Measurements from ENCODE around the gene MYCBPAP. TPM values are rescaled to one million over a fixed set of nuclear protein-coding genes. Genes with fewer than 3 reads are reported as not detected.

Gene MYCBPAP
- total RNA-seq, 1 experiment from 2014 or later, result 0.62 TPM

GRCh38 chr17:50527949-50528474, 19.8 kb downstream of the MYCBPAP start:
- no peak for DNase-seq
- Histone ChIP-seq H3K36me3 (replicated peaks; ENCODE audit: control insufficient read depth, insufficient read depth, low read length) (no peaks in the 10 kb centered on the region), H3K27me3 (ENCODE audit: control insufficient read depth, insufficient read depth, low read length) (peaks cover 17% of the 10 kb centered on the region), H3K4me3 (ENCODE audit: insufficient read depth, low read depth, low read length) (no peak overlapping the region)

GRCh38 chr17:50529849-50530248, 21.6 kb downstream of the MYCBPAP start:
- H3K4me3 ChIP-seq (ENCODE audit: insufficient read depth, low read depth, low read length), result no peak overlapping the region
- H3K36me3 ChIP-seq (replicated peaks; ENCODE audit: control insufficient read depth, insufficient read depth, low read length), result no peaks in the 10 kb centered on the region
- peaks cover 30% of the 10 kb centered on the region for H3K27me3 ChIP-seq (ENCODE audit: control insufficient read depth, insufficient read depth, low read length)
- no peak for DNase-seq

GRCh38 chr17:50531428-50532025, 23.3 kb downstream of the MYCBPAP start:
- Histone ChIP-seq H3K36me3 (replicated peaks; ENCODE audit: control insufficient read depth, insufficient read depth, low read length) (no peaks in the 10 kb centered on the region), H3K4me3 (ENCODE audit: insufficient read depth, low read depth, low read length) (no peak overlapping the region), H3K27me3 (ENCODE audit: control insufficient read depth, insufficient read depth, low read length) (peaks cover 30% of the 10 kb centered on the region)
- no peak for DNase-seq

GRCh38 chr17:50532452-50533024, 24.3 kb downstream of the MYCBPAP start, which contains the start of gene EPN3:
TSS of gene EPN3 (plus strand) at chr17:50532735. CDS start at chr17:50536557, 3,822 bp downstream.
- Histone ChIP-seq H3K4me3 (ENCODE audit: insufficient read depth, low read depth, low read length) (peak within 1 kb of the TSS; percentile 57), H3K36me3 (replicated peaks; ENCODE audit: control insufficient read depth, insufficient read depth, low read length) (no peaks in the 10 kb centered on the region), H3K27me3 (ENCODE audit: control insufficient read depth, insufficient read depth, low read length) (peaks cover 30% of the 10 kb centered on the region)
- DNase-seq, result peak; percentile 90

GRCh38 chr17:50533185-50533584, 24.9 kb downstream of the MYCBPAP start:
- DNase-seq, result peak; percentile 83
- Histone ChIP-seq H3K27me3 (ENCODE audit: control insufficient read depth, insufficient read depth, low read length) (peaks cover 30% of the 10 kb centered on the region), H3K4me3 (ENCODE audit: insufficient read depth, low read depth, low read length) (peak overlapping the region; percentile 57), H3K36me3 (replicated peaks; ENCODE audit: control insufficient read depth, insufficient read depth, low read length) (no peaks in the 10 kb centered on the region)

GRCh38 chr17:50533720-50534148, 25.5 kb downstream of the MYCBPAP start:
- peak; percentile 82 for DNase-seq
- Histone ChIP-seq H3K36me3 (replicated peaks; ENCODE audit: control insufficient read depth, insufficient read depth, low read length) (no peaks in the 10 kb centered on the region), H3K4me3 (ENCODE audit: insufficient read depth, low read depth, low read length) (peak overlapping the region; percentile 57), H3K27me3 (ENCODE audit: control insufficient read depth, insufficient read depth, low read length) (peaks cover 30% of the 10 kb centered on the region)

- Histone ChIP-seq H3K4me3 (ENCODE audit: insufficient read depth, low read depth, low read length) (peak overlapping the region; percentile 57), H3K27me3 (ENCODE audit: control insufficient read depth, insufficient read depth, low read length) (peaks cover 30% of the 10 kb centered on the region), H3K36me3 (replicated peaks; ENCODE audit: control insufficient read depth, insufficient read depth, low read length) (no peaks in the 10 kb centered on the region; the same call in 1 of the 2 replicates)
- peak; percentile 91 for DNase-seq
Measured at GRCh38 chr17:50534222-50534978, 26.2 kb downstream of the MYCBPAP start.

- DNase-seq, result no peak
- H3K36me3 ChIP-seq (replicated peaks; ENCODE audit: control insufficient read depth, insufficient read depth, low read length), result no peaks in the 10 kb centered on the region; the same call in 1 of the 2 replicates
- H3K27me3 ChIP-seq (ENCODE audit: control insufficient read depth, insufficient read depth, low read length), result peaks cover 30% of the 10 kb centered on the region
- H3K4me3 ChIP-seq (ENCODE audit: insufficient read depth, low read depth, low read length), result no peak overlapping the region
Measured at GRCh38 chr17:50534979-50535326, 26.7 kb downstream of the MYCBPAP start.

GRCh38 chr17:50535407-50535806, 27.2 kb downstream of the MYCBPAP start:
- Histone ChIP-seq H3K4me3 (ENCODE audit: insufficient read depth, low read depth, low read length) (no peak overlapping the region), H3K36me3 (replicated peaks; ENCODE audit: control insufficient read depth, insufficient read depth, low read length) (no peaks in the 10 kb centered on the region; the same call in 1 of the 2 replicates), H3K27me3 (ENCODE audit: control insufficient read depth, insufficient read depth, low read length) (peaks cover 30% of the 10 kb centered on the region)
- DNase-seq, result no peak

- no peak overlapping the region for H3K4me3 ChIP-seq (ENCODE audit: insufficient read depth, low read depth, low read length)
- DNase-seq, result no peak
- no peaks in the 10 kb centered on the region; the same call in 1 of the 2 replicates for H3K36me3 ChIP-seq (replicated peaks; ENCODE audit: control insufficient read depth, insufficient read depth, low read length)
- H3K27me3 ChIP-seq (ENCODE audit: control insufficient read depth, insufficient read depth, low read length), result peaks cover 34% of the 10 kb centered on the region
Measured at GRCh38 chr17:50536683-50537646, 28.7 kb downstream of the MYCBPAP start.

GRCh38 chr17:50537721-50538548, 29.7 kb downstream of the MYCBPAP start:
- Histone ChIP-seq H3K36me3 (replicated peaks; ENCODE audit: control insufficient read depth, insufficient read depth, low read length) (no peaks in the 10 kb centered on the region; the same call in 1 of the 2 replicates), H3K4me3 (ENCODE audit: insufficient read depth, low read depth, low read length) (no peak overlapping the region), H3K27me3 (ENCODE audit: control insufficient read depth, insufficient read depth, low read length) (peaks cover 24% of the 10 kb centered on the region)
- no peak for DNase-seq

GRCh38 chr17:50538549-50539410, 30.5 kb downstream of the MYCBPAP start:
- H3K36me3 ChIP-seq (replicated peaks; ENCODE audit: control insufficient read depth, insufficient read depth, low read length), result no peaks in the 10 kb centered on the region; the same call in 1 of the 2 replicates
- peaks cover 15% of the 10 kb centered on the region for H3K27me3 ChIP-seq (ENCODE audit: control insufficient read depth, insufficient read depth, low read length)
- H3K4me3 ChIP-seq (ENCODE audit: insufficient read depth, low read depth, low read length), result no peak overlapping the region
- DNase-seq, result no peak
